Measurements from ENCODE around the gene TPD52L2.

The TPD52L2 gene

GRCh38 chr20:63829945-63830835 lies 34.9 kb upstream of the TPD52L2 start:
- ChIA-PET POLR2A (interaction anchor here (0.8 to 1.1 kb wide), 2 partner anchors 28 to 35 kb away, joined by 4 to 5 read pairs; partner anchors contain the start of gene TPD52L2), CTCF (interaction anchor here (1.4 kb wide), 1 partner anchor 11 kb away, joined by 4 read pairs; no protein-coding TSS in a partner anchor)
- Histone ChIP-seq H3K27ac (ENCODE audit: insufficient read depth in 1 of 2, low read depth in 1 of 2, low read length in 2 of 2, poor library complexity in 1 of 2, severe bottlenecking in 2 of 2) (no peak overlapping the region), H3K9me3 (ENCODE audit: control extremely low read depth in 1 of 5, control insufficient read depth in 4 of 5, insufficient read depth in 2 of 5, low read depth in 1 of 5, low read length in 4 of 5) (no peaks in the 10 kb centered on the region), H3K4me1 (ENCODE audit: control extremely low read depth in 1 of 4, control insufficient read depth in 4 of 4, insufficient read depth in 4 of 4, low read length in 3 of 4) (peaks cover 5 to 27% (median 21%) of the 10 kb centered on the region in 4 experiments), H3K36me3 (ENCODE audit: control insufficient read depth in 4 of 4, insufficient read depth in 4 of 4, low read length in 3 of 4) (no peaks in the 10 kb centered on the region), H3K4me3 (ENCODE audit: control insufficient read depth in 1 of 7, extremely low read depth in 1 of 7, insufficient read depth in 4 of 7, low read depth in 2 of 7, low read length in 6 of 7) (peak overlapping the region; percentile 57 to 86 (median 71)), H3K27me3 (replicated peaks in 2 of 5; ENCODE audit: control insufficient read depth in 4 of 5, insufficient read depth in 5 of 5, low read length in 4 of 5) (peaks cover 0 to 7% (median 2%) of the 10 kb centered on the region in 5 experiments)
- peak in 1 of 3 donors; percentile 46 for DNase-seq
- under 1% methylated on average over 71 of the region's 99 CpGs for WGBS (ENCODE audit: insufficient coverage)

GRCh38 chr20:63830841-63831588 lies 34.1 kb upstream of the TPD52L2 start, which contains the start of gene ZBTB46:
ZBTB46 (minus strand) TSS chr20:63831264; CDS start chr20:63790757, 40,507 bp downstream.
- POLR2A ChIA-PET = interaction anchor here (0.8 to 1.1 kb wide), 2 partner anchors 28 to 34 kb away, joined by 4 to 5 read pairs; partner anchors contain the start of gene TPD52L2
- peak in 1 of 3 donors; percentile 54 for DNase-seq
- Histone ChIP-seq H3K27me3 (replicated peaks in 2 of 5; ENCODE audit: control insufficient read depth in 4 of 5, insufficient read depth in 5 of 5, low read length in 4 of 5) (peaks cover 0 to 7% (median 2%) of the 10 kb centered on the region in 5 experiments), H3K4me1 (ENCODE audit: control extremely low read depth in 1 of 4, control insufficient read depth in 4 of 4, insufficient read depth in 4 of 4, low read length in 3 of 4) (peaks cover 5 to 27% (median 23%) of the 10 kb centered on the region in 4 experiments), H3K4me3 (ENCODE audit: control insufficient read depth in 1 of 7, extremely low read depth in 1 of 7, insufficient read depth in 4 of 7, low read depth in 2 of 7, low read length in 6 of 7) (peak within 1 kb of the TSS; percentile 57 to 86 (median 71)), H3K36me3 (ENCODE audit: control insufficient read depth in 4 of 4, insufficient read depth in 4 of 4, low read length in 3 of 4) (no peaks in the 10 kb centered on the region), H3K9me3 (ENCODE audit: control extremely low read depth in 1 of 5, control insufficient read depth in 4 of 5, insufficient read depth in 2 of 5, low read depth in 1 of 5, low read length in 4 of 5) (no peaks in the 10 kb centered on the region), H3K27ac (ENCODE audit: insufficient read depth in 1 of 2, low read depth in 1 of 2, low read length in 2 of 2, poor library complexity in 1 of 2, severe bottlenecking in 2 of 2) (no peak within 1 kb of the TSS)
- under 1% methylated on average over 89 of the region's 147 CpGs for WGBS (ENCODE audit: insufficient coverage)
- CTCF ChIA-PET = no interaction called here

GRCh38 chr20:63831646-63831992 lies 33.5 kb upstream of the TPD52L2 start:
- ChIA-PET CTCF (no interaction called here), POLR2A (no interaction called here)
- peaks cover 5 to 27% (median 24%) of the 10 kb centered on the region in 4 experiments for H3K4me1 ChIP-seq (ENCODE audit: control extremely low read depth in 1 of 4, control insufficient read depth in 4 of 4, insufficient read depth in 4 of 4, low read length in 3 of 4)
- DNase-seq = peak in 1 of 3 donors; percentile 51
- H3K27me3 ChIP-seq (replicated peaks in 2 of 5; ENCODE audit: control insufficient read depth in 4 of 5, insufficient read depth in 5 of 5, low read length in 4 of 5) = peaks cover 0 to 7% (median 2%) of the 10 kb centered on the region in 5 experiments
- no peak overlapping the region for H3K27ac ChIP-seq (ENCODE audit: insufficient read depth in 1 of 2, low read depth in 1 of 2, low read length in 2 of 2, poor library complexity in 1 of 2, severe bottlenecking in 2 of 2)
- peak overlapping the region; percentile 44 to 75 (median 67) for H3K4me3 ChIP-seq (ENCODE audit: control insufficient read depth in 1 of 7, extremely low read depth in 1 of 7, insufficient read depth in 4 of 7, low read depth in 2 of 7, low read length in 6 of 7)
- H3K36me3 ChIP-seq (ENCODE audit: control insufficient read depth in 4 of 4, insufficient read depth in 4 of 4, low read length in 3 of 4) = no peaks in the 10 kb centered on the region
- WGBS (ENCODE audit: insufficient coverage) = 0% methylated on average over 48 of the region's 55 CpGs
- H3K9me3 ChIP-seq (ENCODE audit: control extremely low read depth in 1 of 5, control insufficient read depth in 4 of 5, insufficient read depth in 2 of 5, low read depth in 1 of 5, low read length in 4 of 5) = no peaks in the 10 kb centered on the region

GRCh38 chr20:63831993-63832686 lies 32.9 kb upstream of the TPD52L2 start:
- H3K27me3 ChIP-seq (replicated peaks in 2 of 5; ENCODE audit: control insufficient read depth in 4 of 5, insufficient read depth in 5 of 5, low read length in 4 of 5) = peaks cover 0 to 7% (median 2%) of the 10 kb centered on the region in 5 experiments
- no peak for DNase-seq
- POLR2A ChIA-PET = no interaction called here
- 23% methylated on average over 58 of the region's 76 CpGs for WGBS (ENCODE audit: insufficient coverage)
- H3K4me1 ChIP-seq (ENCODE audit: control extremely low read depth in 1 of 4, control insufficient read depth in 4 of 4, insufficient read depth in 4 of 4, low read length in 3 of 4) = peaks cover 5 to 29% (median 28%) of the 10 kb centered on the region in 4 experiments
- H3K27ac ChIP-seq (ENCODE audit: insufficient read depth in 1 of 2, low read depth in 1 of 2, low read length in 2 of 2, poor library complexity in 1 of 2, severe bottlenecking in 2 of 2) = no peak overlapping the region
- CTCF ChIA-PET = no interaction called here
- no peaks in the 10 kb centered on the region for H3K36me3 ChIP-seq (ENCODE audit: control insufficient read depth in 4 of 4, insufficient read depth in 4 of 4, low read length in 3 of 4)
- peak overlapping the region; percentile 44 to 75 (median 67) for H3K4me3 ChIP-seq (ENCODE audit: control insufficient read depth in 1 of 7, extremely low read depth in 1 of 7, insufficient read depth in 4 of 7, low read depth in 2 of 7, low read length in 6 of 7)
- no peaks in the 10 kb centered on the region for H3K9me3 ChIP-seq (ENCODE audit: control extremely low read depth in 1 of 5, control insufficient read depth in 4 of 5, insufficient read depth in 2 of 5, low read depth in 1 of 5, low read length in 4 of 5)

- DNase-seq = no peak
- 96% methylated on average over 17 of the region's 20 CpGs for WGBS (ENCODE audit: insufficient coverage)
- POLR2A ChIA-PET = no interaction called here
- peaks cover 5 to 36% (median 26%) of the 10 kb centered on the region in 4 experiments for H3K4me1 ChIP-seq (ENCODE audit: control extremely low read depth in 1 of 4, control insufficient read depth in 4 of 4, insufficient read depth in 4 of 4, low read length in 3 of 4)
- H3K4me3 ChIP-seq (ENCODE audit: control insufficient read depth in 1 of 7, extremely low read depth in 1 of 7, insufficient read depth in 4 of 7, low read depth in 2 of 7, low read length in 6 of 7) = no peak overlapping the region
- no peak overlapping the region for H3K27ac ChIP-seq (ENCODE audit: insufficient read depth in 1 of 2, low read depth in 1 of 2, low read length in 2 of 2, poor library complexity in 1 of 2, severe bottlenecking in 2 of 2)
- H3K9me3 ChIP-seq (ENCODE audit: control extremely low read depth in 1 of 5, control insufficient read depth in 4 of 5, insufficient read depth in 2 of 5, low read depth in 1 of 5, low read length in 4 of 5) = no peaks in the 10 kb centered on the region
- CTCF ChIA-PET = interaction anchor here (1.3 kb wide), 1 partner anchor 14 kb away, joined by 5 read pairs; no protein-coding TSS in a partner anchor
- H3K36me3 ChIP-seq (ENCODE audit: control insufficient read depth in 4 of 4, insufficient read depth in 4 of 4, low read length in 3 of 4) = no peaks in the 10 kb centered on the region
- peaks cover 0 to 7% (median 2%) of the 10 kb centered on the region in 5 experiments for H3K27me3 ChIP-seq (replicated peaks in 2 of 5; ENCODE audit: control insufficient read depth in 4 of 5, insufficient read depth in 5 of 5, low read length in 4 of 5)
These were observed 31.1 kb upstream of the TPD52L2 start for GRCh38 chr20:63833776-63834490.

GRCh38 chr20:63834491-63834880 lies 30.6 kb upstream of the TPD52L2 start:
- Histone ChIP-seq H3K27me3 (replicated peaks in 2 of 5; ENCODE audit: control insufficient read depth in 4 of 5, insufficient read depth in 5 of 5, low read length in 4 of 5) (peaks cover 0 to 7% (median 2%) of the 10 kb centered on the region in 5 experiments), H3K4me3 (ENCODE audit: control insufficient read depth in 1 of 7, extremely low read depth in 1 of 7, insufficient read depth in 4 of 7, low read depth in 2 of 7, low read length in 6 of 7) (no peak overlapping the region), H3K4me1 (ENCODE audit: control extremely low read depth in 1 of 4, control insufficient read depth in 4 of 4, insufficient read depth in 4 of 4, low read length in 3 of 4) (peaks cover under 1 to 33% (median 21%) of the 10 kb centered on the region in 4 experiments), H3K36me3 (ENCODE audit: control insufficient read depth in 4 of 4, insufficient read depth in 4 of 4, low read length in 3 of 4) (no peaks in the 10 kb centered on the region), H3K9me3 (ENCODE audit: control extremely low read depth in 1 of 5, control insufficient read depth in 4 of 5, insufficient read depth in 2 of 5, low read depth in 1 of 5, low read length in 4 of 5) (no peaks in the 10 kb centered on the region), H3K27ac (ENCODE audit: insufficient read depth in 1 of 2, low read depth in 1 of 2, low read length in 2 of 2, poor library complexity in 1 of 2, severe bottlenecking in 2 of 2) (no peak overlapping the region)
- ChIA-PET CTCF (interaction anchor here (1.3 kb wide), 1 partner anchor 13 kb away, joined by 5 read pairs; no protein-coding TSS in a partner anchor), POLR2A (no interaction called here)
- no peak for DNase-seq
- 92% methylated on average over 6 of the region's 9 CpGs for WGBS (ENCODE audit: insufficient coverage)

Data from common myeloid progenitor, CD34-positive (primary cell).